NCI-H2171 (cell line): Measurements from ENCODE around the gene ALOX15.
"Not testable (repeated sequence)": the region's sequence is repeated elsewhere in the genome, so short reads cannot be mapped to it uniquely, and the experiment has no call there.

Experiments used
- DNase-seq: peaks from one replicate; lab custom pipeline; 2025; lab: John Stamatoyannopoulos, UW

Gene ALOX15, protein sequence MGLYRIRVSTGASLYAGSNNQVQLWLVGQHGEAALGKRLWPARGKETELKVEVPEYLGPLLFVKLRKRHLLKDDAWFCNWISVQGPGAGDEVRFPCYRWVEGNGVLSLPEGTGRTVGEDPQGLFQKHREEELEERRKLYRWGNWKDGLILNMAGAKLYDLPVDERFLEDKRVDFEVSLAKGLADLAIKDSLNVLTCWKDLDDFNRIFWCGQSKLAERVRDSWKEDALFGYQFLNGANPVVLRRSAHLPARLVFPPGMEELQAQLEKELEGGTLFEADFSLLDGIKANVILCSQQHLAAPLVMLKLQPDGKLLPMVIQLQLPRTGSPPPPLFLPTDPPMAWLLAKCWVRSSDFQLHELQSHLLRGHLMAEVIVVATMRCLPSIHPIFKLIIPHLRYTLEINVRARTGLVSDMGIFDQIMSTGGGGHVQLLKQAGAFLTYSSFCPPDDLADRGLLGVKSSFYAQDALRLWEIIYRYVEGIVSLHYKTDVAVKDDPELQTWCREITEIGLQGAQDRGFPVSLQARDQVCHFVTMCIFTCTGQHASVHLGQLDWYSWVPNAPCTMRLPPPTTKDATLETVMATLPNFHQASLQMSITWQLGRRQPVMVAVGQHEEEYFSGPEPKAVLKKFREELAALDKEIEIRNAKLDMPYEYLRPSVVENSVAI

DNA sequence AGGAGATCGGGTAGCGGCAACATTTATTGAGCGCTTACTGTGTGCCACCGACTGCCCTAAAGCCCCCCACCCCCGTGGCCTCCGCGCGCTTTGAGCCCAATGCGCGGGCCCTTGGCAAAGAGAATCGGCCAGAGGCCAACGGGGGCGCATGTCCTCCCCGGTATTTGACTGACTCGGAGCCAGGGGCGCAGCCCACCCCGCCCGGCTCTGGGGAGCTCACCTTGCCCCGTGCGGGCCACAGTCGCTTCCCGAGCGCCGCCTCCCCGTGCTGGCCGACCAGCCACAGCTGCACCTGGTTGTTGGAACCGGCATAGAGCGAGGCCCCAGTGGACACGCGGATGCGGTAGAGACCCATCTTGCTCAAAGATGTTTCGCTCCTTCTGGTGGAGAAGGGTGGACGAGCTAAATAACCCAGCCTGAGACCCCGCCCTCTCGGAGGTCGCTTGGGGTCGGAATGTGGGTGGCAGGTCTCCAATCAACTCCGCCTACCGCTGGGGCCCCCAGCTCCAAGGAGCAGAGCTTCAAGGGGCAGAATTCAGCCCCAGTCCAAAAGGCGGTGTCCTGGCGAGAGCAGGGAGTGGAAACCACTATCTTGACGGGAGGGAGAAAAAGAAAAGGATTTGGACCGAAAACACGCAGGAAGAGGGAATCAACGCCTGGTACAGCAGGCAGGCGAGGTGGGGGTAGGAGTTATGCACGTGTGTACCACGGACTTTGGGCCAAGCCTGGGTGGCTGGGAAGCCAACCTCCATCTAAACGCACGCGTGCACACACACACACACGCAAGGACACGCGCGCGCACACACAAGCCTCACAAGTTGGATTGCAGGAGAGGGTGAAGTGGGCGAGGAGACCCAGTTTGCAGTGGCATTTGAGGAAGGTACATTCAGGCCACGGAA, at the start of gene ALOX15:
Gene ALOX15, minus strand, starts transcription at position 382 of the 899 bp plus-strand sequence. Its CDS starts 27 bp downstream, at position 355.
- no peak for DNase-seq

DNA sequence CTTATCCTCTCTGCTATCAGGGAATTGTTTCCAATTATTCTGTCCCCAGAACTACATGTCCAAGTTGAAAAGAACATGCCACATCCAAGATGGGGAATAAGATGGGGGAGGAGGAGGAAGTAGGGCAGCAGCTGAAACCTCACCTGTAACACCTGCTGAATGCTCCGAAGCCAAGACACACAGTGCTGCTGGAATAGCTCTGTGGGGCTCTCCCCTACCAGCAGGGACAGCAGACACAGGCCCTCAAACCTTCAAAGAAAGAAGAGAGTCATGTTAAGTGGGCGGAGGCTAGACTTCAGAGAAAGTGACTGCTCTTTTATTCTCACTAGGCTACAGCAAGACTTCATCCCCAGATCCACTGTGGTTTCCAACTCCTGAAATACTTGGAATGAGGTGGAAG, 49.3 kb upstream of the ALOX15 start:
- DNase-seq = no peak

GRCh38 chr17:4689872-4690271, 48.4 kb upstream of the ALOX15 start:
- not testable (repeated sequence) for DNase-seq

DNA sequence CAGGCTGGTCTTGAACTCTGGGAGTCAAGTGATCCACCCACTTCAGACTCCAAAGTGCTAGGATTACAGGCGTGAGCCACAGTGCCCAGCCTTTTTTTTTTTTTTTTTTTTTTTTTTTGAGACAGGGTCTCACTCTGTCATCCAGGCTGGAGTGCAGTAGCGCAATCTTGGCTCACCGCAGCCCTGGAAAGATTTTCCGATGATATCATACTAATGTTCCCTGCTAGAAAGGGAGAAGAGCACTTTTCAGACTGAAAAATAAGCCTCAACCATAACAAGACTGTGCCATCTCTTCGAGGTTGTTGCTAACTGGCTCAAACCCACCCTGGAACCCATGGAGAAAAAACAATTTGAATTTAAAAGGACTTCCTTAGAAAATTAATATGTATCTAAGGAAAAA, 42.3 kb upstream of the ALOX15 start:
- not testable (repeated sequence) for DNase-seq

GRCh38 chr17:4679658-4680057, 38.2 kb upstream of the ALOX15 start:
- DNase-seq = no peak

DNA sequence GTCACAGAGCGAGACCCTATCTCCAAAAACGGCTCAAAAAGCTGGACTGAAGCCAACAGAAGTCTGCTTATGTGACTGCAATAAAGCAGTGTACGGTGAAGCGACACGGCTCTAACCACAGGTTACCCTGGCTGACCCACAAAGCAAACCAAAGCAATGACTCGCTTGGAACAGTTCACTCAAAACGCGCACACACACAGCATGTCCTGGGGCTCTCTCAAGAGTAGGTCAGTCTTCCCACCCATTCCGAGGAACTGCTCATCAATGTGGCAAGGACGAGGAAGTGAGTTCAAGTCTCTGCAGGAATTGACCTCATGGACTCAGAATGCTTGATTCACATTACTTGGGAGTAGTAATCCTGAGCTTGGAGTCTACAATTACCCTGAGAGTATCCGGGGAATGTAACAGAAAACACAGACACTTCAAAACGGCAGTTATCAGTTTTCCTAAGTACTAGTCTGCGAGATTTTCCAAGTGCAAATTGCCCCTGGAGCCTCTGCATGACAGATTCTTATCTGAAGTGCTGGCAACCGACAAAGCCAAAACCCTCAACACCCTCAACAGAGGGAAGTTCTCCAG, 37.1 kb upstream of the ALOX15 start:
- DNase-seq = no peak

DNA sequence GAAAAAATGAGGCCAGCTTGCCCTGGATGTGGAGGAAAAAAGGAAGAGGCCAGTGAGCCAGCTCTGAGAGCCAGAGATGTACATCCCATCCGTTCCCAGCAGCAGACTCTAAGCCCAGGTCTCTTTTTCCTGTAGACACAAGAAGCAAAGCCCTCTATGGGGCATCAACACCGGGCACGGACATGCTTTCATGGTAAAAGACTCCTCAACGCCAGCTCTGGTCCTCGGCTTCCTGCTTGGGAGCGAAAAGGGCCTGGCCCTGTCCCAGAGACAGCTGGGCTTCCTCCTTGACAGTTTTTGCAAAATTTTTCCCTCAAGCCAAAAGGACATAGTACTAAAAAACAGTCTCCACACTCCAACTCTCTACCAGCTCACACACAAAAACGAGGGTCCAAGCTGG, 35.3 kb upstream of the ALOX15 start:
- no peak for DNase-seq

GRCh38 chr17:4675791-4676190, 34.3 kb upstream of the ALOX15 start:
- DNase-seq = no peak

- DNase-seq = no peak
Measured at GRCh38 chr17:4674685-4674998, 33.2 kb upstream of the ALOX15 start.

GRCh38 chr17:4673986-4674684, 32.7 kb upstream of the ALOX15 start:
- DNase-seq = no peak

DNA sequence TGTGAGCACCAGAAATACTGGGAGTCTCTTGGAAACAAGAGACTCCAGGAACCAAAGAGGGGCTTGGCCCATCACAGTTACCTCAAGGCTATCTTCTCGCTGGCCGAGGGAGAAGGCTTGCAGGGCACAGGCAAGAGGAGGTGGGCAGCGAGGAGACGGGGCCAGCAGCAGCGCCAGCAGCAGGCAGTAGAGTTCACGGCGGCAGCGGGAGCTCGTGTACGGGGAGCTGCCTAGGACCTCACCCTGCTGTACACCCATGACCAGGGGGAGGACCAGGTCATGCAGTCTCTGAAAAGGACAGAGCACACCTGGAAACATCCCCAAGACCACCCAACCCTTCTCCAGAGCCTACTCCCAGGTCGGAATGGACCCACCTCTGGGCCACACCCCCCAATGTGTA, 31.7 kb upstream of the ALOX15 start:
- DNase-seq = no peak

GRCh38 chr17:4672751-4673150, 31.3 kb upstream of the ALOX15 start:
- no peak for DNase-seq

DNA sequence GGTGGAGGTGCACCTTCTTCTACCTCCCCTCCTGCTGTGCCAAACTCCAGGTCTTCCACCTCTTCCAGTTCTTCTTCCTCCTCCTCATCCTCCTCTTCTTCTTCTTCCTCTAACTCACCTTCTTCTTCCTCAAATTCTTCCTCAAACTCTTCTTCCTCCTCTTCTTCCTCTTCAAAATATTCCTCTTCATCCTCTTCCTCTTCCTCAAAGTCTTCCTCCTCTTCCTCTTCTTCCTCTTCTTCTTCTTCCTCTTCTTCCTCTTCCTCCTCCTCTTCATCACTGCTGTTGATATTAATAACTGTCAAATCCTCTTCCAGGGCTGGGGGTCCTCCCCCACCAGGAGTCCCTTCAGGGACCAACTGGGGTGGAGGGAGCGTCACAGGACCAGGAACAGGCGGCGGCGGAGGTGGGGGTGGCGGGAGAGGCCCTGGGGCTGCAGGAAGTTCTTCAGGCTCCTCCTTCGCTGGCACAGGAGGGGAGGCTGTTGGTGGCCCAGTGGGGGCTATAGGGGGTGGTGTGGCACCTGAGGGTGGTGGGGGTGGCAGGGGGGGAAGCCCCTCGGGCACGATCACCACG, 30.7 kb upstream of the ALOX15 start:
- no peak for DNase-seq

- DNase-seq = no peak
Measured at GRCh38 chr17:4667166-4667565, 25.7 kb upstream of the ALOX15 start.

DNA sequence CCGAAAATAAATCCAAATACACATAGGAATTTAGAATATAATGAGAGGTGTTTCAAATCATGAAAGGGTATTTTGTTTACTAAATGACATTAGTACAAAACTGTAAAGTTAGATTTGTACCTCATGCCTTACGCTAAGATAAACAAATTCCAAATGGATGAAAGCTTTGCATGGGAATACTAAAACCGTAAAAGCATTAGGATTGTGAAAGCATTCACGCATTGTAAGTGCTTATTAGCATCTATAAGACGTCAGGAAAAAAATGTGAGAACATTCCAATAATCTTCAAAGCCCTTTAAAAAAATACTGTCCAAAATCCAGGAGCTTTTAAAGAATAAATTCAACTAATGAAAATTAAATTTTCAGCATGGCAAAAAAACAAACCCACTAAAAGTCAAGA, 24.8 kb upstream of the ALOX15 start:
- DNase-seq = no peak

- no peak for DNase-seq
Measured at GRCh38 chr17:4665027-4665426, 23.5 kb upstream of the ALOX15 start.

GRCh38 chr17:4664230-4664629, 22.8 kb upstream of the ALOX15 start:
- DNase-seq = no peak

DNA sequence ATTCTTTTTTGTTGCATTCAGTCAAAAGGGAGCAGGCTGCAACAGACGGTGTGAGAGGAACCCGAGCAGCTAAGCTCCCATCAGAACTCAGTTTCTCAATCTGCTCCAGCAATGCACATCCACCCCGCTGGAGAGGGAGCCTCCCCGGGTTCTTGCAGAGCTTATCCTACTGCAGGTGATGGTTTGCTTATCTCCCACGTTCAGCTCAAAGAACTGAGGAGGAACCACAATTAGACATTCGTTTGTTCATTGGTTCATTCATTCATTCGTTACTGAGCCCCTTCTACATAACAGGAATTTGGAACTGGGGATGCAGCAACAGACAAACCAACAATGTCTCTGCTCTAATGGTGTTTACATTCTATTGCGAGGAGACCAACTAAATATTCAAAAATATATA, 22.2 kb upstream of the ALOX15 start:
- DNase-seq = no peak

- no peak for DNase-seq
Measured at GRCh38 chr17:4658478-4659305, 17.2 kb upstream of the ALOX15 start.

GRCh38 chr17:4657678-4658077, 16.2 kb upstream of the ALOX15 start:
- DNase-seq = no peak
